Brain microvascular endothelial cell (primary cell): ENCODE measurements around the gene DCLRE1B.

Source experiments
- DNase-seq: peaks from one replicate; pipeline ENCODE4 v3.0.0-alpha.2; 2020
- H3K27ac ChIP-seq: fragments of 250-450 bp; sonication (Bioruptor Pico); 2 replicates; pipeline ENCODE4 v1.5.1; 2020; ENCODE audit warnings: mild to moderate bottlenecking, moderate library complexity
- H3K27me3 ChIP-seq: fragments of 250-450 bp; sonication (Bioruptor Pico); replicated peaks from 2 replicates; pipeline ENCODE4 v1.5.1; 2020; ENCODE audit warnings: mild to moderate bottlenecking
- H3K36me3 ChIP-seq: fragments of 250-450 bp; sonication (Bioruptor Pico); replicated peaks from 2 replicates; pipeline ENCODE4 v1.5.1; 2020; ENCODE audit warnings: mild to moderate bottlenecking
- H3K4me3 ChIP-seq: 2 replicates; pipeline ENCODE4 v1.5.1; 2011; ENCODE audit warnings: low read depth, mild to moderate bottlenecking, control low read depth, low read length, moderate library complexity
- CTCF ChIP-seq: IDR thresholded peaks from 2 replicates; pipeline ENCODE4 v1.5.1; 2011; ENCODE audit warnings: low read depth, mild to moderate bottlenecking, moderate library complexity, low read length, control low read depth, inconsistent platforms; ENCODE audit errors: missing control alignments
- in situ Hi-C: cut with HindIII; loops from 2 replicates; pipeline ENCODE4 v1.10.0; 2017; ENCODE audit warnings: low sequenced_read_pairs, low pct_ligation_motif_present

DCLRE1B gene

GRCh38 chr1:113930499-113931161 lies 25.5 kb downstream of the DCLRE1B start:
- H3K27me3 ChIP-seq: no peaks in the 10 kb centered on the region
- H3K27ac ChIP-seq: peak overlapping the region; percentile 87
- in situ Hi-C loops: no loop called here
- TF ChIP-seq CTCF: no peak
- peak overlapping the region; percentile 95 for H3K4me3 ChIP-seq
- peak; percentile 81 for DNase-seq
- no peaks in the 10 kb centered on the region for H3K36me3 ChIP-seq

GRCh38 chr1:113931451-113931851 lies 26.3 kb downstream of the DCLRE1B start:
- Histone ChIP-seq H3K27me3 (no peaks in the 10 kb centered on the region), H3K36me3 (no peaks in the 10 kb centered on the region), H3K27ac (peak overlapping the region; percentile 87), H3K4me3 (peak overlapping the region; percentile 95)
- DNase-seq: peak; percentile 21
- in situ Hi-C loops: no loop called here
- no peak for TF ChIP-seq CTCF

- DNase-seq: no peak
- no peak for TF ChIP-seq CTCF
- Histone ChIP-seq H3K4me3 (no peak overlapping the region), H3K27me3 (no peaks in the 10 kb centered on the region), H3K27ac (no peak overlapping the region), H3K36me3 (no peaks in the 10 kb centered on the region)
- in situ Hi-C loops: no loop called here
Measured at GRCh38 chr1:113934006-113934405, 28.9 kb downstream of the DCLRE1B start.

GRCh38 chr1:113934511-113935055 lies 29.5 kb downstream of the DCLRE1B start:
- no peak overlapping the region for H3K27ac ChIP-seq
- TF ChIP-seq CTCF: no peak

DNA sequence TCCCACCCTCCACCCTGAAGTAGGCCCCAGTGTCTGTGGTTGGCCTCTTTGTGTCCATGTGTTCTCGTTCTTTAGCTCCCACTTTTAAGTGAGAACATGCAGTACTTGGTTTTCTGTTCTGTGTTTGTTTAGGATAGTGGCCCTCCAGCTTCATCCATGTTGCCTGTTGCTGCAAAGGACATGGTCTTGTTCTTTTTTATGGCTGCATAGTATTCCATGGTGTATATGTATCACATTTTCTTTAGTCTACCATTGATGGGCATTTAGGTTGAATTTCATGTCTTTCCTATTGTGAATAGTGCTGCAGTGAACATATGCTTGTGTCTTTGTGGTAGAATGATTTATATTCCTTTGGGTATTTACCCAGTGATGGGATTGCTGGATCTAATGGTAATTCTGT lies 30.1 kb downstream of the DCLRE1B start:
- no peak for DNase-seq
- Histone ChIP-seq H3K27me3 (no peaks in the 10 kb centered on the region), H3K27ac (no peak overlapping the region), H3K36me3 (no peaks in the 10 kb centered on the region), H3K4me3 (no peak overlapping the region)
- no peak for TF ChIP-seq CTCF
- in situ Hi-C loops: no loop called here

More at GRCh38 chr1:113934511-113935055, 29.5 kb downstream of the DCLRE1B start:
- no peak overlapping the region for H3K4me3 ChIP-seq
- H3K36me3 ChIP-seq: no peaks in the 10 kb centered on the region
- in situ Hi-C loops: no loop called here
- H3K27me3 ChIP-seq: no peaks in the 10 kb centered on the region
- DNase-seq: no peak

DNA sequence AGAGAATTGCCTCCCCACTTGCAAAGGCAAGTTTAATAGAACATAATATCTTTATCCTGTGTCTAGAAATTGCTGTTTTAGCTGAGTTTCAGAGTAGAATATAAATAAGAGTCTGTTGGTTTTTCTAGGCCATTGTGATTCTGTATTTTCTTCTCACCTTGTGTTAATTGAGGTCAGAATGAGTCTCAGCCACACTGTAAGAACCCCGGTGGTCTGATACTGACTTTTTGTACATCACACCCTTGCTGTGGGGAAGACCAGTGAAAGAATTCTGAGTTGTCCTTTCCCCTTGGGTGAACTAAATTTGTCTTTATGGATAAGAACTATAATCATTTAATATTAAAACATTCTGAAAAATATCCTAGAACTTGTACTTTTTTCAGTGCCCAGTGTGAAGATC lies 30.8 kb downstream of the DCLRE1B start:
- DNase-seq: no peak
- TF ChIP-seq CTCF: no peak
- in situ Hi-C loops: no loop called here
- Histone ChIP-seq H3K4me3 (no peak overlapping the region), H3K27me3 (no peaks in the 10 kb centered on the region), H3K36me3 (peaks cover 7% of the 10 kb centered on the region), H3K27ac (no peak overlapping the region)
